ENCODE results near the gene MALL. TPM values are rescaled to one million over a fixed set of nuclear protein-coding genes. Genes with fewer than 3 reads are reported as not detected.
A peak's percentile ranks its signal among the peaks of the same experiment; 100 is the strongest.
"Not testable (repeated sequence)": the region's sequence is repeated elsewhere in the genome, so short reads cannot be mapped to it uniquely, and the experiment has no call there.

Gene MALL
- total RNA-seq, result 10 to 100 TPM in 1 of 8 experiments, 1 to 10 TPM in 1, under 1 TPM in 6; 0.05 to 11.3 (median 0.31) TPM

DNA sequence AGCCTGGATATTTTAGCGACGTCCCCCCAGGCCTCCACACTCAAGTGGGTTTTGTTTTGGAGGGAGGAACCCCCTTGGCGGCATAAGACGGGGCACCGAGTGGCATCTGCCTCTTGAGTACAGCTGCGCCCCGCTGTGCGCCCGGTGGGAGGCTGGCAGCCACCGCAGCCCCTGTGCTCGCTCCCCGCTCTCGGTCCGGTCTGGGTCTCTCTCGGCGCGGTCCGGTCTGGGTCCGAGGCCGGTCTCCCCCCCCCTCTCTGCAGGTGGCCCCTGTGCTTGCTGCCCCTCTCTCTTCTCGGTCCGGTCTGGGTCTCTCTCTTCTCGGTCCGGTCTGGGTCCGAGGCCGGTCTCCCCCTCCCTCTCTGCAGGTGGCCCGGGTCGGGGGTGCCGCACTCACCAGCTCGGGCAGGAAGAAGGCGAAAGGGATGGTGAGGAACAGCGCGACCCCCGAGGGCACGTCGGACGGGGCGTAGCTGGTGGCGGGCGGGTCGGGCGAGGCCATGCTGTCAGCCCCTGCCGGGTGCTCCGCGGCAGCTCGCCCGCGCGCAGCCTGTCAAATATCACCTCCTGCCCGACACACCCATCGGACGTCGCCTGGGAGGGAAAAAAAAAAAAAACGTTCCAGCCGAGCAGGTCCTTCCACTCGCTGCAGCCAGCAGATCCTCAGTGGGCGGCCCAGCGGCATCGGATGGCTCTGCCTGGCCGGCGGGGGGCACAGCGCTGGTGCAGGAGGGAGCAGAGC lies at the start of gene MALL:
MALL (minus strand) TSS at position 532 of the 742 bp plus-strand sequence; CDS start at position 502, 30 bp downstream.
- no peak within 1 kb of the TSS for H3K27ac ChIP-seq
- 26 to 35% methylated on average over 9 of the region's 62 CpGs; no CpG with 5 or more reads in 8 of the 10 experiments for WGBS, 10 experiments
- peak; percentile 46 to 84 (median 72) for ATAC-seq (replicated peaks in 6 of 8)
- in situ Hi-C loops (cut with MboI; ENCODE audit: low pct_unique_long_range_greater_than_20kb in 2 of 9, low sequenced_read_pairs in 9 of 9, unreplicated experiment in 9 of 9), result no loop called here
- H3K4me1 ChIP-seq (replicated peaks in 1 of 2), result peaks cover 0 to 3% of the 10 kb centered on the region in 2 donors
- H3K4me3 ChIP-seq, result peak within 1 kb of the TSS in 3 of 5 donors; percentile 1 to 19 (median 12)

DNA sequence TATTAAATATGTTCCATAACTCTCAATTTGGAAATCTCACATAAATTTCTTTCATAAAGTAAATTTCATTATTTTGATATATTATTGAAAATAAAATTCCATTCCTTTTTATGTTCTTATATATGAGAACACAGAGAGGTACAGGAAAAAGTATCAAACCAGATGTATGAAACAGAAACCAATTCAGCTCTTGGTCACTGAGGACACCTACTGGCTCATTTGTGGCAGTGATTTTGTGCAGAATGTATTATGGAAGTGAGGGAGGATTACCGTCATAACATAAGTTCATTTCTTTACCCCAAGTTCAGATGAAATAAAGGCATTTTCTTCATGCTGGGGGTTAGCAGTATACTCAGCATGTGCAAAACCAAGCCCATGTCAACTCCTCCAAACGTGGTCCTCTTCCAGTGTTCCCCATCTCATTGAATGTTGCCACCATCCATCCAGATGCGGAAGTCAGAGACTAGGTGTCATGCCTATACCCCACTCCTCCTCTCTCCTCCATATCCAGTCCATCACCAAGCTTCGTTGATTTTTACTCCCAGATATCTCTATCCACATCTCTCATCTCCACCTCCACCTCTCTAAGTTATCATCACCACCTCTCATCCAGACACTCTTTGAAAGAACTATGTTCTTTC lies 41.7 kb upstream of the MALL start:
- Histone ChIP-seq H3K27ac (no peak overlapping the region), H3K4me3 (no peak overlapping the region), H3K4me1 (replicated peaks in 1 of 2) (no peaks in the 10 kb centered on the region)
- 0 to 100% (median 60%) methylated on average over 1 to 4 of the region's 4 CpGs; no CpG with 5 or more reads in 1 of the 10 experiments for WGBS, 10 experiments
- in situ Hi-C loops (cut with MboI; ENCODE audit: low pct_unique_long_range_greater_than_20kb in 2 of 9, low sequenced_read_pairs in 9 of 9, unreplicated experiment in 9 of 9), result no loop called here
- ATAC-seq (replicated peaks in 6 of 8), result peak in 4 of 8 experiments; percentile 46 to 90 (median 77)

DNA sequence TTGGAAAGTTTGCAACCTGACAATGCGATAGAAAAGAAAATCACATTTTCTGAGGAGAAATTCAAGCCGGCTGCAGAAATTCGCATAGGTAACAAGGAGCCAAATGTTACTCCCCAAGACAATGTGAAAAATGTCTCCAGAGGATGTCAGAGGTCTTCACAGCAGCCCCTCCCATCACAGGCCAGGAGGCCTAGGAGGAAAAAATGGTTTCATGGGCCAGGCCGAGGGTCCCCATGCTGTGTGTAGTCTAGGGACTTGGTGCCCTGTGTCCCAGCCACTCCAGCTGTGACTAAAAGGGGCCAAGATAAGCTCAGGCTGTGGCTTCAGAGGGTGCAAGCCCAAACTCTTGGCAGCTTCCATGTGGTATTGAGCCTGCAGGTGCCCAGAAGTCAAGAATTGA lies 39.2 kb upstream of the MALL start:
- H3K27ac ChIP-seq; H3K4me1 ChIP-seq (replicated peaks in 1 of 2); in situ Hi-C loops (cut with MboI; ENCODE audit: low pct_unique_long_range_greater_than_20kb in 2 of 9, low sequenced_read_pairs in 9 of 9, unreplicated experiment in 9 of 9); H3K4me3 ChIP-seq; ATAC-seq (replicated peaks in 6 of 8): not testable (repeated sequence)
- WGBS, 10 experiments, result 60 to 100% (median 98%) methylated on average over 1 to 4 of the region's 4 CpGs; no CpG with 5 or more reads in 2 of the 10 experiments

DNA sequence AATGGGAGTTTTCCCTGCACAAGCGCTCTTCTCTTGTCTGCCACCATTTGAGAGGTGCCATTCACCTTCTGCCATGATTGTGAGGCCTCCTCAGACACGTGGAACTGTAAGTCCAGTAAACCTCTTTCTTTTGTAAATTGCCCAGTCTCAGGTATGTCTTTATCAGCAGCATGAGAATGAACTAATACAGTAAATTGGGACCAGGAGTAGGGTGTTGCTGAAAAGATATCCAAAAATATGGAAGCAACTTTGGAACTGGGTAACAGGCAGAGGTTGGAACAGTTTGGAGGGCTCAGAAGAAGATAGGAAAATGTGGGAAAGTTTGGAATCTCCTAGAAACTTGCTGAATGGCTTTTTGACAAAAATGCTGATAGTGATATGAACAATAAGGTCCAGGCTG lies 38.6 kb upstream of the MALL start:
- H3K27ac ChIP-seq; H3K4me1 ChIP-seq (replicated peaks in 1 of 2); ATAC-seq (replicated peaks in 6 of 8); in situ Hi-C loops (cut with MboI; ENCODE audit: low pct_unique_long_range_greater_than_20kb in 2 of 9, low sequenced_read_pairs in 9 of 9, unreplicated experiment in 9 of 9); H3K4me3 ChIP-seq: not testable (repeated sequence)
- 42 to 100% (median 82%) methylated on average over 1 to 2 of the region's 2 CpGs; no CpG with 5 or more reads in 3 of the 10 experiments for WGBS, 10 experiments

GRCh38 chr2:110153416-110153815 lies 37.8 kb upstream of the MALL start:
- no peaks in the 10 kb centered on the region for H3K4me1 ChIP-seq (replicated peaks in 1 of 2)
- 88 to 100% (median 100%) methylated on average over 1 to 2 of the region's 2 CpGs; no CpG with 5 or more reads in 5 of the 10 experiments for WGBS, 10 experiments
- in situ Hi-C loops (cut with MboI; ENCODE audit: low pct_unique_long_range_greater_than_20kb in 2 of 9, low sequenced_read_pairs in 9 of 9, unreplicated experiment in 9 of 9), result no loop called here
- H3K4me3 ChIP-seq, result no peak overlapping the region
- no peak overlapping the region for H3K27ac ChIP-seq
- ATAC-seq (replicated peaks in 6 of 8), result no peak

DNA sequence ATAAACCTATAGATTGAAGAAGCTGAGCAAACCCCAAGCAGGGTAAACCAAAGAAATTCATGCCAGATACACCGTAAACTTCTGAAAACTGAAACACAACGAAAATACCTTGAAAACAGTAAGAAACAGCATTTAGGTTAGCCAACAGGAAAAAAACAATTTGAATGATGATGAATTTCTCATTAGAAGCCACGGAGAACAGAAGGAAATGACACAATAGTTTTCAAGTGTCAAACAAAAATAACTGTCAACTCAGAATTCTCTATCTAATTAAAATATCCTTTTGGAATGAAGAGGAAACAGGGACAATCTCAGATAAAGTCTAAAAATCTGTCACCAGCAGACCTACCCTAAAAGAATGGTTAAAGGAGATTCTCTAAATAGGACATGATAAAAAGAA lies 37.3 kb upstream of the MALL start:
- H3K4me1 ChIP-seq (replicated peaks in 1 of 2), result no peaks in the 10 kb centered on the region
- H3K27ac ChIP-seq, result no peak overlapping the region
- WGBS, 10 experiments, result 36 to 100% (median 80%) methylated on average over 1 to 3 of the region's 3 CpGs
- in situ Hi-C loops (cut with MboI; ENCODE audit: low pct_unique_long_range_greater_than_20kb in 2 of 9, low sequenced_read_pairs in 9 of 9, unreplicated experiment in 9 of 9), result no loop called here
- ATAC-seq (replicated peaks in 6 of 8), result no peak
- H3K4me3 ChIP-seq, result no peak overlapping the region

- Histone ChIP-seq H3K27ac (no peak overlapping the region), H3K4me3 (no peak overlapping the region), H3K4me1 (replicated peaks in 1 of 2) (no peaks in the 10 kb centered on the region)
- in situ Hi-C loops (cut with MboI; ENCODE audit: low pct_unique_long_range_greater_than_20kb in 2 of 9, low sequenced_read_pairs in 9 of 9, unreplicated experiment in 9 of 9), result no loop called here
- ATAC-seq (replicated peaks in 6 of 8), result peak in 5 of 8 experiments; percentile 45 to 85 (median 67)
- 6 to 100% (median 63%) methylated on average over 4 to 6 of the region's 6 CpGs; no CpG with 5 or more reads in 1 of the 10 experiments for WGBS, 10 experiments
Measured at GRCh38 chr2:110149330-110150220, 34.0 kb upstream of the MALL start.

DNA sequence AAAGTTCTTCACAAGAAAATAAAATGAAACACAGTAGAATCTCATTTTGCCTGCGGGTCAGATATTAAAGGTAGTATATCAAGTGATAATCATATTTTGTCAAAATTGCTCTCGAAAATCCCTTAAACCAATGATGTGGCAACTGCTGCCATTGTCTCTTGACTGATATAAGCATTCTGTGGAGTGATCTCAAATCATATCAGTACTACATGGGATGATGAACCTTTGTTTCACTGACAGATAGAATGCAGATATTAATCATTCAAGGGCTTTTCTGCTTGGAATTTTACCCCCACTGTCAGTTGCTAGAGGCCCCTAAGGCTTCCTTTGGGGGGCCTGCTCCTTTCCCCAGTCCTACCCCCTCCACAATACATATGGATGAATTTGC lies 31.3 kb upstream of the MALL start:
- 43 to 100% (median 92%) methylated on average over 1 to 2 of the region's 2 CpGs; no CpG with 5 or more reads in 2 of the 10 experiments for WGBS, 10 experiments
- Histone ChIP-seq H3K27ac (no peak overlapping the region), H3K4me1 (replicated peaks in 1 of 2) (no peaks in the 10 kb centered on the region), H3K4me3 (no peak overlapping the region)
- ATAC-seq (replicated peaks in 6 of 8), result no peak
- in situ Hi-C loops (cut with MboI; ENCODE audit: low pct_unique_long_range_greater_than_20kb in 2 of 9, low sequenced_read_pairs in 9 of 9, unreplicated experiment in 9 of 9), result no loop called here

GRCh38 chr2:110146183-110146944 lies 30.7 kb upstream of the MALL start:
- no peak for ATAC-seq (replicated peaks in 6 of 8)
- H3K4me3 ChIP-seq, result no peak overlapping the region
- in situ Hi-C loops (cut with MboI; ENCODE audit: low pct_unique_long_range_greater_than_20kb in 2 of 9, low sequenced_read_pairs in 9 of 9, unreplicated experiment in 9 of 9), result no loop called here
- no peaks in the 10 kb centered on the region for H3K4me1 ChIP-seq (replicated peaks in 1 of 2)
- H3K27ac ChIP-seq, result no peak overlapping the region
- 45 to 100% (median 94%) methylated on average over 1 to 2 of the region's 2 CpGs; no CpG with 5 or more reads in 1 of the 10 experiments for WGBS, 10 experiments

- H3K4me1 ChIP-seq (replicated peaks in 1 of 2), result no peaks in the 10 kb centered on the region
- H3K4me3 ChIP-seq, result no peak overlapping the region
- no peak overlapping the region for H3K27ac ChIP-seq
- no peak for ATAC-seq (replicated peaks in 6 of 8)
- in situ Hi-C loops (cut with MboI; ENCODE audit: low pct_unique_long_range_greater_than_20kb in 2 of 9, low sequenced_read_pairs in 9 of 9, unreplicated experiment in 9 of 9), result no loop called here
Measured at GRCh38 chr2:110143982-110144381, 28.4 kb upstream of the MALL start.

GRCh38 chr2:110140401-110140800 lies 24.8 kb upstream of the MALL start:
- H3K27ac ChIP-seq, result no peak overlapping the region
- in situ Hi-C loops (cut with MboI; ENCODE audit: low pct_unique_long_range_greater_than_20kb in 2 of 9, low sequenced_read_pairs in 9 of 9, unreplicated experiment in 9 of 9), result no loop called here
- no peak overlapping the region for H3K4me3 ChIP-seq
- 83 to 100% (median 100%) methylated on average over 1 of the region's 1 CpG; no CpG with 5 or more reads in 4 of the 10 experiments for WGBS, 10 experiments
- no peaks in the 10 kb centered on the region for H3K4me1 ChIP-seq (replicated peaks in 1 of 2)
- ATAC-seq (replicated peaks in 6 of 8), result no peak

DNA sequence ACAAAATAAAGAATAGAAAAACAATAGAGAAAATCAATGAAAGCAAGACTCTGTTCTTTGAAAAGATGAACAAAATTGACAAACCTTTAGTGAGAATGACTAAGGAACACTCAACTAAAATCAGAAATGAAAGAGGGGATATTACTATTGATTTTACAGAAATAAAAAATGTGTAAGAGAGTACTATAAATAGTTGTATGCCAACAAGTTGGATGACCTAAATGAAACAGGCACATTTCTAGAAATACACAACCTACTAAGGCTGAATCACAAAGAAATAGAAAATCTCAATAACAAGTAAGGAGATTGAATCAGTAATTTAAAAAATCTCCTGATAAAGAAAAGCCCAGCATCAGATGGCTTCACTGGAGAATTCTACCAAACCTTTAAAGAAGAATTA lies 18.4 kb upstream of the MALL start:
- in situ Hi-C loops (cut with MboI; ENCODE audit: low pct_unique_long_range_greater_than_20kb in 2 of 9, low sequenced_read_pairs in 9 of 9, unreplicated experiment in 9 of 9), result no loop called here

More for the DNA sequence above, 18.4 kb upstream of the MALL start:
- Histone ChIP-seq H3K4me3 (no peak overlapping the region), H3K4me1 (replicated peaks in 1 of 2) (no peaks in the 10 kb centered on the region), H3K27ac (no peak overlapping the region)
- no peak for ATAC-seq (replicated peaks in 6 of 8)

All from motor neuron (in vitro differentiated cells).